ENCODE data around the gene SORBS2.

DNA sequence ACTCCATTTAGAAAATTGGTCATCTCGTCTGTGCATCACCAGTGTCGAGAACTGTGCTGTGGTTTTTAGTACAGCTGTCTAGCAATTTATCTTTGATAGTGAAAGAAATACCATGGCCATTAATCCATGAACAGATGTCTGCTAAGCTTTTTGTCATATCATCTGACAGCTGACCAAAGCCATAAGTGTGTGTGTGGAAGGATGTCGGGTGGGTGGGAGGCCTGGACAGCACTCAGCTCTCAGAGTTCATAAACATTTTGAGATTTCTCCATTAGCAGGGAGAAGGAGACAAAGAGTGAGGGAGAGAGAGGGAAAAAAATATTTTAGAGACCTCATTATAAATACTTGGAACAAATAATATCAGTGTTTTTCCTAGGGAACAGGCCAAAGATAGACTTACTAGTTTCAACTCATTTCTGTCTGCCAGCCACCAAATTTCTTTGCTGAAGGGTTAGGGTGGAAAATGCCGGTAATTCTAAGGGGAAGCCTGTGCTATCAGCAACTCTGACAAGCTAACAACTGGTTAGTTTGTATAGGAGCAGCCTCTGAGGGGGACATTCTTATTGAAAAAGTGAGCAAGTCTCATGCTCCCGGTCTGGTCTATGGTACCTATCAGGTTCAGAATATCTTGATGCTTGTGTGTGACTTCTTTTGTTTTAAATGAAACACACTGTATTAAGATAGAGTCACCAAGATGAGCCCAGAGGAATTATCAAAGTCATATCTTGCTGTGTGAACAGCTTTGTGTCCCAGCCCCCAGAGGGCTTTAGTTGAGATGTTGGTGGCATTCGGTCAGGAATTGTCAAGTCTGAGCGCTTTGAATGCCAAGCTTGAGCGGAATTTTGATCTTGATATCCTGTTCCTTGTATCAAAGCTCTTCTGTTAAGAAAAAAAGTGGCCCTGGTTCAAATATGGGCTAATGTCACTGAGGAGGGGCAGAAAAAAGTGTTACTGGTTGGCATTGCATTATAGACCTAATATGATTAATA is 234.7 kb downstream of the SORBS2 start:
- TF ChIP-seq CTCF (IDR thresholded peaks at IDR 0.05; ENCODE audit: low read depth, low read length) (no peak), EZH2phosphoT487 (IDR thresholded peaks at IDR 0.05; ENCODE audit: low read depth) (no peak)
